ENCODE data around the gene FANCE.

GRCh38 chr6:35487658-35488516 is 35.7 kb downstream of the FANCE start:
- TF ChIP-seq CTCF (IDR thresholded peaks at IDR 0.05; ENCODE audit: low read depth, low read length, poor library complexity, severe bottlenecking) (no peak), EZH2phosphoT487 (IDR thresholded peaks at IDR 0.05; ENCODE audit: borderline replicate concordance, low read length) (no peak)

All from DOHH2 (cell line).